ENCODE results near the gene CLDN24.

The CLDN24 gene

GRCh38 chr4:183347146-183347545 lies 24.9 kb upstream of the CLDN24 start:
- TF ChIP-seq POLR2AphosphoS5 (IDR thresholded peaks at IDR 0.05; ENCODE audit: low read depth, low read length) (no peak), FOXP2 (optimal IDR thresholded peaks at IDR 0.05; ENCODE audit: borderline replicate concordance, extremely low read depth, extremely low read length, insufficient read depth) (no peak), SIN3A (IDR thresholded peaks at IDR 0.05; ENCODE audit: borderline replicate concordance, insufficient read depth, low read length) (no peak), REST (IDR thresholded peaks at IDR 0.05; ENCODE audit: insufficient read depth in 1 of 2, low read depth in 2 of 2, low read length in 2 of 2) (no peak), TAF1 (IDR thresholded peaks at IDR 0.05; ENCODE audit: borderline replicate concordance, insufficient read depth, low read length) (no peak)

- TF ChIP-seq SIN3A (IDR thresholded peaks at IDR 0.05; ENCODE audit: borderline replicate concordance, insufficient read depth, low read length) (no peak), TAF1 (IDR thresholded peaks at IDR 0.05; ENCODE audit: borderline replicate concordance, insufficient read depth, low read length) (no peak), REST (IDR thresholded peaks at IDR 0.05; ENCODE audit: insufficient read depth in 1 of 2, low read depth in 2 of 2, low read length in 2 of 2) (no peak), POLR2AphosphoS5 (IDR thresholded peaks at IDR 0.05; ENCODE audit: low read depth, low read length) (no peak)
These were observed 23.0 kb upstream of the CLDN24 start for GRCh38 chr4:183345261-183345660.

GRCh38 chr4:183344523-183345255 lies 22.5 kb upstream of the CLDN24 start:
- TF ChIP-seq REST (IDR thresholded peaks at IDR 0.05; ENCODE audit: insufficient read depth in 1 of 2, low read depth in 2 of 2, low read length in 2 of 2) (no peak), POLR2AphosphoS5 (IDR thresholded peaks at IDR 0.05; ENCODE audit: low read depth, low read length) (no peak), FOXP2 (optimal IDR thresholded peaks at IDR 0.05; ENCODE audit: borderline replicate concordance, extremely low read depth, extremely low read length, insufficient read depth) (no peak), SIN3A (IDR thresholded peaks at IDR 0.05; ENCODE audit: borderline replicate concordance, insufficient read depth, low read length) (no peak), TAF1 (IDR thresholded peaks at IDR 0.05; ENCODE audit: borderline replicate concordance, insufficient read depth, low read length) (no peak)

- no peak for TF ChIP-seq FOXP2 (optimal IDR thresholded peaks at IDR 0.05; ENCODE audit: borderline replicate concordance, extremely low read depth, extremely low read length, insufficient read depth)
- no peak for TF ChIP-seq TAF1 (IDR thresholded peaks at IDR 0.05; ENCODE audit: borderline replicate concordance, insufficient read depth, low read length)
- TF ChIP-seq REST (IDR thresholded peaks at IDR 0.05; ENCODE audit: insufficient read depth in 1 of 2, low read depth in 2 of 2, low read length in 2 of 2): no peak
- no peak for TF ChIP-seq SIN3A (IDR thresholded peaks at IDR 0.05; ENCODE audit: borderline replicate concordance, insufficient read depth, low read length)
These were observed 21.5 kb upstream of the CLDN24 start for GRCh38 chr4:183343730-183344129.
